A172 (cell line): ENCODE results near the gene OR4B1. TPM values are rescaled to one million over a fixed set of nuclear protein-coding genes. Genes with fewer than 3 reads are reported as not detected.
"Not testable (repeated sequence)": the region's sequence is repeated elsewhere in the genome, so short reads cannot be mapped to it uniquely, and the experiment has no call there.

Source experiments
- DNase-seq: peaks from one replicate; pipeline ENCODE4 v3.0.0-alpha.2; 2015; ENCODE audit warnings: low spot score
- total RNA-seq: library from RNA; depleted of rRNA; stranded (reverse); fragments of >200 nt; shearing (Covaris generic); gene quantifications from 2 replicates; pipeline ENCODE4 v1.2.3, GENCODE V29; 2014; rRNA removed

OR4B1 gene, protein sequence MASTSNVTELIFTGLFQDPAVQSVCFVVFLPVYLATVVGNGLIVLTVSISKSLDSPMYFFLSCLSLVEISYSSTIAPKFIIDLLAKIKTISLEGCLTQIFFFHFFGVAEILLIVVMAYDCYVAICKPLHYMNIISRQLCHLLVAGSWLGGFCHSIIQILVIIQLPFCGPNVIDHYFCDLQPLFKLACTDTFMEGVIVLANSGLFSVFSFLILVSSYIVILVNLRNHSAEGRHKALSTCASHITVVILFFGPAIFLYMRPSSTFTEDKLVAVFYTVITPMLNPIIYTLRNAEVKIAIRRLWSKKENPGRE
- total RNA-seq: not detected in 2 replicates

DNA sequence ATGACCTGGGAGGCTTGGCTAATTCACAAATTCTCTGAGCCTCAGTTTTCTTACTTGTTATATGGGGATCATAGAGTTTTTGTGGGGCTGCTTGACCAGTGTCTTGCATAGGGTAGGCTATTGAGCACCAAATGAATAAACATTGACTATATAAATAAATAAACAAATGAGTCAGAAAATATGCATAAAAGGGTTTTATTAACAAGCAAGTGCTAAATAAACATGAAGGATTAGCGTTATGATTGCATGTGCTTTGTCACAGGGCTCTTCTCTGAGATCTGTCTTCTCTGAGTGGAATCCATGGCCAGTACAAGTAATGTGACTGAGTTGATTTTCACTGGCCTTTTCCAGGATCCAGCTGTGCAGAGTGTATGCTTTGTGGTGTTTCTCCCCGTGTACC lies at the start of gene OR4B1:
Gene OR4B1, plus strand, starts transcription at position 301 of the 400 bp plus-strand sequence. Its CDS starts 0 bp downstream, at position 301.
- DNase-seq: no peak

DNA sequence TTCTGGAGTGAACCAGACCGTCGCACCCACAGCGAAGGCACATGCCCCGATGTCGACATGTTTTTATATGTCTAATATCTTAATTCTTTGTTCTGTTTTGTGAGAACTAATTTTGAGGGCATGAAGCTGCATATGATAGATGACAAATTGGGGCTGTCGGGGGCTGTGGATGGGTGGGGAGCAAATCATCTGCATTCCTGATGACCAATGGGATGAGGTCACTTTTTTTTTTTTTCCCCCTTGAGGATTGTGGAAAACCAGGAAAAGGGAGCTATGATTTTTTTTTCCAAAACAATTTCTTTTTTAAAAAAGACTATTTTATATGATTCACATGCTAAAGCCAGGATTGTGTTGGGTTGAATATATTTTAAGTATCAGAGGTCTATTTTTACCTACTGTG lies 49.2 kb upstream of the OR4B1 start:
- no peak for DNase-seq

DNA sequence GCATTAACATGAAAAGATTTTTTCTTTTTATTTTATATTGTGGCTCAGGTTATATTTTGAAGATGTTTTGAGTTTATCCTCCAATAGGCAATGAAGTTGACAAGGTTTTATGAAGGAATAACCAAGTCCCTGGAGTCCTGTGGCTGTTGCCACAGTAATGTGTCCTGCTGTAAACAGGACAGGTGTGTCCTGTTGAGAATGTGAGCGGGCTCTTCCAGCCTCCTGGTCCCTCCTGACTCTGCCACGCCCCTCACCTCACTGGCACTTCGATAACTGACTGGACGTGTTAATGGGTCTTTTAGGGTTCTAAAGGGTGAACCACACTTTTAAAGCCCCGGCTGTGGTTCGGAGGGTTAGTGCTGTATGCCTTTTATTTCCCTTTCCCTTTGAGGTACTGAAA lies 47.8 kb upstream of the OR4B1 start:
- no peak for DNase-seq

DNA sequence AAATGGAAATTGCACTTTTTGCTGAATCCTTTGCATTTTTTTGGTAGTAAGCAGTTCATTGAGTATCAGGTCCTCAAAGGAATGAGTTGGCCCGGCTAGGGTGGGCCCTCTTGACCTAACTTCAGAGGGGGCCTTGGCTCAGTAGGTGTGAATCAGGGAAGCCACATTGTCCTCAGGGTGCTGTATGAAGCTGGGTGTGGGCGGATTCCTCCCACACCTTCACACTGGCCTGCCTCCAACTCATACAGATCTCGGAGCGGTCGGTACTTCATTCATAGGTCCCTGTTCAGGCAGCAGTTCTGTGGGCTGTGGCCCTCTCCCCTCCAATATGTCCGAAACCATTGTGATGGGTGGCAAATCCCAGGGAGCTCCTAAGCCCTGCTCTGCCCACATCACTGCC lies 47.4 kb upstream of the OR4B1 start:
- no peak for DNase-seq

DNA sequence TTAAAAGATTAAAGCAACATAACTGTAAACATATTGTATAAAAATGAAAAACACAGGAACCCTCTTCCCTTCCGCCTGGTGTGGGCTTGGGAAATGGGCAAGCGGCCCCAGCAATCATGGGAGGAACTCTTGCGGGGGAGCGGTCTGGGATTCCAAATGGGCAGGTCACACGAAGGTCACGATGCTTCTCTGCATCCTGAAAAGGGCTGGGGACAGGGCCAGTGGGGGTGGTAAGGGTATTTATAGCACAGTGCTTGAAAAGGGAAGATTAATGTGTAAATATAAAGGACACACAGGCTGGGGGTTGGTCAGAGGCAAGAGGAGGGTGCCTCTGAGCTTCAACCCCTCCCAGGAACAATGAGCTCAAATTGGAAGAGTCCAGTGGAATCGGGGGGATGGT lies 46.9 kb upstream of the OR4B1 start:
- DNase-seq: no peak

DNA sequence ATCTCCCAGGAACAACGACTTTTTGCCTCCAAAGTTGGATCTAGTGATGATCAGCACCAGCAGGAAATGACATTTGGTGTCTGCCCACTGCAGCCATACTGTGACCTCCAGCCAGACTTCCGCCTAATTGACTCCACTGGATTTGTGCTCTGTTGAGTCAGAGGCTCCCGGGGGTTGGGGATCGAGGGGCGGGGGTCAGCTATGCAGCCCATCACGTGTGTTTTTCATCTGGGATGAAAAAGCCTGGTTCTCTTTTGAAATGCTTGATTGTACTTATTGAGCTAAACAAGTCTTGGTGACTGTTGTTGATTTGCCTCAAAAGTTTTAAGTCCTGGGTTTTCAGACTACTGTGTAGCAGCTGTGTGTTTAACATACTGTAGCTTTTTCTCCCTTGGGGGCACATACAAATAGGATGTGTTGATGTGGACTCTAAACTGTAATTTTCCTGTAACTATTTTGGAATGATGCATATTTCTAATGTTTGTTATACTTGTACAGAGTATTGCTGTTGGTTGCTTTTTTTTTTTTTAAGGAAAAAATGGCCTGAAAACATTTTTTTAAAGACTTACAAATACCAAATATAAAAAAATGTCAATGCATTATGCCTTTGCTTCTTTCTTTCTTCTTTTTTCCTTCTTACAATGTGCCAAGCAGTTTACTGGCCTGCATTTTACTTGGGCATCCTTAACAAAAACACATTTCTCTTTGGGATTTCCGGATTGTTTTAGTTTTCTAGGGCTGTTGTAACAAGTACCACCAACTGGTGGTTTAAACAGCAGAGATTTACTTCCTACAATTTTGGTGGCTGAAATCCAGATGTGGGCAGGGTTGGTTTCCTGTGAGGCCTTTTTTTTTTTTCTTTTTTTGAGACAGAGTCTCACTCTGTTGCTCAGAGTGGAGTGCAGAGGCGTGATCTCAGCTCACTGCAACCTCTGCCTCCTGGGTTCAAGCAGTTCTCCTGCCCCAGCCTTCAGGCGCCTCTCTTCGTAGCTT lies 46.1 kb upstream of the OR4B1 start:
- DNase-seq: no peak

DNA sequence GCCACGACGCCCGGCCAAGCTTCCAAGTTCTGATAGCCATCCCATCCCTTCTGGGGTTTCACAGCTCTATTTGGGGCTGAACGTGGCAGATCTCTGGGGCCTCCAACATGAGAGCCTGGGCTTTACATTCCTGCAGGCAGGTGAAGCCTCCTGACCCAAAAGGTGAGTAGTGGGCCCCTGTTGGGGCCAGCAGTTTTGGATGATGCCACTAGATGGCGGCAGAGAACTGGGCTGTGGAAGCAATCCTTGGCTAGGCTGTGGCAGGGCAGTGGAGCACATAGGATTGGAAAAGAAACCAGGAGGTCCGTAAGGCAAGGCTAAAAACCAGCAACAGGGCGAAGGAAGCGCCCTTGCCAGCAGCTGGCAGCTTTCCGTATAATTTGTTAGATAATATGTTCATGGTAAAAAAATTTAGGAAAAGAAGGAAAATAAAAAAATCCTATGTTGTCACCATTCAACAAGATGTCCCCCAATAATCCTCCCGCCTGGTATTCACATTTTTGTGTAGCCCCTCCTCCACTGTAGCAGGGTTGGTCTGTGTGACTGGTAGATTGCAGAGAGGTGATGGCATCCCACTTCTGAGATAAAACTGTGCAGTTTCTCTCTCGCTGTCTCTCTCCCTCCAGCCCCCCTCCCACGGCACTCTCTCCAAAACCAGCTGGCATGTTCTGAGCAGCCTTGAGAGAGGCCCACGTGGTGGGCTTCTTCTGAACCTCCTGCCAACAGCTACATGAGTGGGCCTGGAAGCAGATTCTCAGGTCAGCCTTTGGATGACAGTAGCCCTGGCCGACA lies 43.6 kb upstream of the OR4B1 start:
- peak; percentile 54 for DNase-seq

DNA sequence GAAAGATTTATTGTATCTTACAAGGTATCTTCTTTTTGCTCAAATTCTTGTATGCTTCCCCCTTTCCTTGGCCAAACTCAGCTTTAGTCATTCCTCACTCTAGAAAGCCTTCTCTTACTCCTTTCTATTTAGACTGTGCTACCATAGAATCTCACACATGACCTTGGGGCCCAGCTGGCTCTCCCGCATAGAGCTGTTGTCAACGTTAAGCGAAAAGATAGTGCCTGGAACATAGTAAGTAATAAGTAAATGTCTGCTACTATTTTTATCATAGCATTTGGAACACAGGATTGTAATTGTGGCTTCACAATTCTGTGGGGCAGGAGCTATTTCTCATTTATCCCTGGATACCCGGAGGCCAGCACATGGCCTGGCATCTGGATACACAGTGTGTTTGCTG lies 38.9 kb upstream of the OR4B1 start:
- no peak for DNase-seq

DNA sequence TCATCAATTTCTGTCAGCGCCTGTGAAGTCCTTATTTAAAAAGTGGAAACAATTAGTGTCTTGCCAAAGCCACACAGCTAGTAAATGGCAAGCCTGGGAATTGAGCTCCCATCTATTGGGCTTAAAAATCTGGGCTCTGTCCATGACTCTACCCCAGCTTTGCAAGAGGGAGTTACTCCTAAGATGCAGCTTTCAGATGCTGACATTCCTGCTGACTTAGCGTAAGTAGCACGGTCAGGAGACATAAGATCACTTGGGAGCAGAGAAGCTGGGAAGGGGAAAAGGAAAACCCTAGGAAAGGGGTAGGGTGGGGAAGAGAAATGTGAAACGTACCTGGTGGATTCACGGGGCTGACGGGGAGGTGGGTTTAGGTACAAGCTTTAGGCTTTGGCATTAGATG lies 36.0 kb upstream of the OR4B1 start:
- DNase-seq: no peak

DNA sequence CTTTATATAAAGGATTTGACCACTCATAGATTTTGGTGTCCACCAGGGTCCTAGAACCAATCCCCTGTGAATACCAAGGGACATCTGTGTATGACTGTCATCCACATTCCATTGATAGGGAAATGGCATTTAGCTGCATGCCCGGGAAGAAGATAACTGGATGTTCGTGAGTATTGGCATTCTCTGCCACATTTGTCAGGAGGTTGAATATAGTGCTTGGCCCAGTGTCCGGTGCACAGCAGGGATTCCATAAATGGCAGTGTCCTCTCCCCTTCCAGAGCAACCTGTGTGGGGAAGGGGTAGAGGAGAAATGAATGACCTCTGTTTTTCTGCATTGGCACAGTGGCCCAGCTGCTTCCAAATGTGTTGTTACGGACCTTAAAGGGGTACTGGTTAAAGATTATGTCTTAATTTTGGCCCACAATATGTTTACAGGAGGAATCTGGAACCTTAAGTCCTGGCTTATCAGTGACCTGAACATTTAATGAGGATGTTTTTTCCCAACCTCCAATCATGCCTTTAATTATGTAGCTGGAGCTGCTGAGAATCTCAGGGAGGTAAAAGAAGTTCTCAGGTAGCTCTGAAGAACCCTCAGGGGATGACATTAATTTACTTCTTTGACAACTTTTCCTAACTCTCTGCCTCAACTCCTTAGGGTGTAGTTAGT lies 33.6 kb upstream of the OR4B1 start:
- DNase-seq: no peak

DNA sequence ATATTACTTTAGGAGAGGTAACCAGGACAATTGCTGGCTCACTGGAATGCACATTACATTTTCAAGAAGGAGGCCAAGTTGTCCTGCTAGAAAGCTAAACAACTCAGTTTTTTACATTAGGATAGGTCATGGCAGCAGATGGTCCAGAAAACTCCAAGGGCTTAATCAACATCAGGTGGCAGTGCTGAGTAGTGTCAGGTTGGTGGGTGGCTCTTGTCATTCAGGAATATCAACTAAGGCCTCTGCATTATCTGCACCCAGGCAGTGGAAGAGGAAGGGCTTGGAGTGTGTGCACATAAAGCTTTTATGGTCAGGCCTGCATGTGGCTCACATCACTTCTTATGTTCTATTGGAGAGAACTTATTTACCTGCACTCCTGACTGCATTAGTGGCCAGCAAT lies 32.2 kb upstream of the OR4B1 start:
- no peak for DNase-seq

DNA sequence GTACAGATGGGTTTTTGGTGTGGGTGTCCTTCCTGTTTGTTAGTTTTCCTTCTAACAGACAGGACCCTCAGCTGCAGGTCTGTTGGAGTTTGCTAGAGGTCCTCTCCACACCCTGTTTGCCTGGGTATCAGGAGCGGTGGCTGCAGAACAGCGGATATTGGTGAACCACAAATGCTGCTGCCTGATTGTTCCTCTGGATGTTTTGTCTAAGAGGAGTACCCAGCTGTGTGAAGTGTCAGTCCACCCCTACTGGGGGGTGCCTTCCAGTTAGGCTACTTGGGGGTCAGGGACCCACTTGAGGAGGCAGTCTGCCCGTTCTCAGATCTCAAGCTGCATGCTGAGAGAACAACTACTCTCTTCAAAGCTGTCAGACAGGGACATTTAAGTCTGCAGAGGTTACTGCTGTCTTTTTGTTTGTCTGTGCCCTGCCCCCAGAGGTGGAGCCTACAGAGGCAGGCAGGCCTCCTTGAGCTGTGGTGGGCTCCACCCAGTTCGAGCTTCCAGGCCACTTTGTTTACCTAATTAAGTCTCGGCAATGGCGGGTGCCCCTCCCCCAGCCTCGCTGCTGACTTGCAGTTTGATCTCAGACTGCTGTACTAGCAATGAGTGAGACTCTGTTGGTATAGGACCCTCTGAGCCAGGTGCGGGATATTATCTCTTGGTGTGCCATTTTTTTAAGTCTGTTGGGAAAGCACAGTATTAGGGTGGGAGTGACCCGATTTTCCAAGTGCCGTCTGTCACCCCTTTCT lies 25.5 kb upstream of the OR4B1 start:
- not testable (repeated sequence) for DNase-seq

DNA sequence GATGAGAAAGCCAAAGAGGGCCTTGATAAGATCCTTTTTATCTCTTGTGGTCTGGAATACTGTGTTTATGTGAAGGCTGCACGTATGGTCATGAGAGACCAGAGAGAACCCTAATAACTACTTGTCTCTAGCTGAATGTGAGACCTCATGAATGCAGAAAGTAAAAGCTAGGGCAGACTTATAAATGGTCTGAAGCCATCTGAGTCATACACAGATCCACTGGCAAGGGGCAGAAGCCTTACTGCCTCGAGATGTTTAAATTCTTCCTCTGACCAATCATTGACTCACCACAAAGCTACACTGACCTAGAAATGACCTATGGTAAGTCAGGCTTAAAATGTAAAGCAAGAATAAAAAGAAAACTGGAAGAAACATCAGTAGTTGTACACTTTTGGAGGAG lies 22.7 kb upstream of the OR4B1 start:
- DNase-seq: peak; percentile 19

DNA sequence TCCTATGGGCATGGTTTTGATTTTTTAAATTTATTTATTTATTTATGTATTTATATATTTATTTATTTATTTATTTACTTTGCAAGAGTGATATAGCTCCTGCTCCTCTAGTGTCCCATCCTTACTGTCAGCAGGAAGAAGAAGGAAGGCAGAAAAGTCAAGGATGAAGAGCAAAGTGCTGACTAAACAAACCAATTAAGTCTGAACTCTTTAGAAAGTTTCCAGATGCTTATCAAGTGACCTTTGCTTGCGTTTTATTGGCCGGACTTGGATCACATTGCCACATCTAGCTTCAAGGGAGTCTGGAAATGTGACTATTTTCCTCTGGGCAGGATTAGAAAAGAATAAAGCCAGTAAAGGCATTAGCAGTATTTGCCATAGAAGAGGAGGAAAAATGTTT lies 8.7 kb upstream of the OR4B1 start:
- no peak for DNase-seq

DNA sequence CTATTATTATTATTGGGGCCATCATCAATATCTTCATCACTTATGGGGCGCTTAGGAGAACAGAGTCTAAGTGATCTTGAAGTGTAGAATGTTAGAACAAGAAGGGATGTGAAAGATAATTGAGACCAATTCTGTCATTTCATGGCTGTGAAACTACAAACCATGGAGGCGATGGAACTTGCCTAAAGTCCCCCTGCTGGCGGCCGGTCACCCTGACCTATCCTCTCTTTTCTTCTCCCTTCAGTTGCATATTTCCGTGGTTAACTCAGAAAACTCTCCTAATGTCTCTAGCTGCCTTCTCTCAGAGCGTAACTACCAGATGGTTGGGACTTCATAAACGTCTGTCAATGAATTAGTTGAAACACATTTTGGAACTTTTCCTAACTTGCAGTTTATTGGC lies 6.6 kb upstream of the OR4B1 start:
- no peak for DNase-seq

DNA sequence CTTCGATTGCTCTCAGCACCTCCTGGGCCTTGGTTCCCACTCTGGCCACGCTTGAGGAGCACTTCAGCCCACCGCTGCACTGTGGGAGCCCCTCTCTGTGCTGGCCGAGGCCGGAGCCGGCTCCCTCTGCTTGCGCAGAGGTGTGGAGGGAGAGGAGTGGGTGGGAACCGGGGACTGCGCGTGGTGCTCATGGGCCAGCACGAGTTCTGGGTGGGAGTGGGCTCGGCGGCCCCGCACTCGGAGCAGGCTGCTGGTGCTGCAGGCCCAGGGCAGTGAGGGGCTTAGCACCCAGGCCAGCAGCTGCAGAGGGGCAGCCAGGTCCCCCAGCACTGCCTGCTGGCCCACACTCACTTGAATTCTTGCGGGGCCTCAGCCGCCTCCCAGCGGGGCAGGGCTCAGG lies 12.2 kb downstream of the OR4B1 start:
- no peak for DNase-seq

DNA sequence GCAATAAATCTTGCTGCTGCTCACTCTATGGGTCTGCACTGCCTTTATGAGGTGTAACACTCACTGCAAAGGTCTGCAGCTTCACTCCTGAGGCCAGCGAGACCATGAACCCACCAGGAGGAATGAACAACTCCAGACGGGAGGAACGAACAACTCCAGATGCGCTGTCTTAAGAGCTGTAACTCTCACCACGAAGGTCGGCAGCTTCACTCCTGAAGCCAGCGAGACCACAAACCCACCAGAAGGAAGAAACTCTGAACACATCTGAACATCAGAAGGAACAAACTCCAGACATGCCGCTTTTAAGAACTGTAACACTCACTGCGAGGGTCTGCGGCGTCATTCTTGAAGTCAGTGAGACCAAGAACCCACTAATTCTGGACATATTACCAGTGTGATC lies 13.4 kb downstream of the OR4B1 start:
- DNase-seq: not testable (repeated sequence)

DNA sequence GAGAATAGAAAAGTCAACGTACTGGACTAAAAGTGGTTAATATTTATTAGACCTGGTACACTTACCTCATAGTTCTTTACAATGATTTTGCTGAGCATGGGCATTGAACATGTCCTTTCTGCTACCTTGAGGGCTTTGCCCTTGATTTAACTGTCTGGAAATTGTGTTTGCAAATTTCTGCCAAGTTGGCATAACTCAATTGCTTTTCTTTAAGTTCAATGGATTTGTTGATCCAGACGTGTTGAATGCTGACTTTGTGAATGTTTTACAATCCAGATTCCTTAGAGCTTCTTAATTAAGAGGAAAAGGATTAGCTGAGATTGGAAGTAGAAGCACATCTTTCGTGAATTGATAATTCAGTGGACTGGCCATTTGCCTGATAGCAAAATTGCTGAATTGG lies 21.1 kb downstream of the OR4B1 start:
- no peak for DNase-seq

DNA sequence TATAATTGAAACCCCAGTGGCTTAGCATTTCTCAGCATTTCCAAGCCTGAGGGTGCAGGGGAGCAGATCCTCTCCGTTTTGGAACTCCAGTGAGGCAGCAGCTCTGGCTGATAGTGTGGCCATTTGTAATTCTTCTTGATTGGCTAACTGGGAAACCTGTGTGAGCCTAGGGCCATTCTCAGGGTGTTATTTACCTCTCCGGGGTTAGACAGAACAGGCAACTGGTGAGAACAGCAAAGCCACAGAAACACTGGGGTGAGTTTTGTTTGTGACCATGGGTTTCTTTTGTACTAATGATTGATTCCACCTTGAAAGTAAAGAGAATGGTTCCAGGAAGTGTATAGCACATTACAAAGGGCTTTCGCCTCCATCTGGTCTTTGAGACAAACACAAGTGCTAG lies 25.9 kb downstream of the OR4B1 start:
- no peak for DNase-seq

DNA sequence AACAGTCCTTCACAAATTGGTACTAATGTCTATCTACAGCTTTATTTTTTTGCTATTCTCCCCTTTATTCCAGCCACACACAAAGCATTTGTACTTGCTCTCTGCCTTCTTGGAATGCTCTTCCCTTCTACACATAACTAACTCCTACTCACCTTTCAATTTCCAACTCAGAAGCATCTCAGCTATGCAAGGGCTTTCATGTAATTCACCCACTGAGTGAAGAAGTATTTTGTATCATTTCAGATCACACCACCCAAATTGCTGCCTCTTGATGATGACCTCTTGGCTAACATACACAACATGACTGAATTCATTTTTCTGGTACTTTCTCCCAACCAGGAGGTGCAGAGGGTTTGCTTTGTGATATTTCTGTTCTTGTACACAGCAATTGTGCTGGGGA lies 28.2 kb downstream of the OR4B1 start, which contains the start of gene OR4X2:
Gene OR4X2, plus strand, starts transcription at position 301 of the 400 bp plus-strand sequence. Its CDS starts 0 bp downstream, at position 301.
- no peak for DNase-seq

DNA sequence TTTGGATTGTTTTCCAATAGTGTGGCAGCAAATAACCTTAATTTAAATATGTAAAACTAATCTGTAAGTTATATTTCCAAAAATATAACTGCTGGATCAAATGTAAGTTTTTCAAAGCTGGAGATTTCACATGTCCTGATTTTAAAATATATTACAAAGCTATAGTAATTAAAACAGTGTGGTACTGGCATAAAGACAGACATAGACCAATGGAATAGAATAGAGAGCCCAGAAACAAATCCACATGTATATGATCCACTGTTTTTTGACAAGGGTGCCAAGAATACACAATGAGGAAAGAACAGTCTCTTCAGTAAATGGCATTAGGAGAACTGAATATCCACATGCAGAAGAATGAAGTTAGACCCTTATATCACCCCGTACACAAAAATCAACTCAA lies 32.3 kb downstream of the OR4B1 start:
- no peak for DNase-seq
